OCI-LY1 (cell line): ENCODE data around the gene PAX6.

Experiments used
- H2AFZ ChIP-seq: fragments of 200-600 bp; sonication (generic), shearing (Covaris generic); 2 replicates; pipeline ENCODE4 v1.6.0; 2014; ENCODE audit warnings: antibody characterized with exemption, mild to moderate bottlenecking, low read length
- H3F3A ChIP-seq: fragments of 200-600 bp; sonication (generic), shearing (Covaris generic); 2 replicates; pipeline ENCODE4 v1.6.0; 2014; ENCODE audit warnings: mild to moderate bottlenecking, antibody characterized with exemption, low read length, moderate library complexity; ENCODE audit not compliant: insufficient read depth
- H3K27ac ChIP-seq: fragments of 200-600 bp; sonication (generic); 2 replicates; pipeline ENCODE4 v1.5.1; 2014; ENCODE audit warnings: low read length, mixed run types, mild to moderate bottlenecking, low read depth; ENCODE audit not compliant: poor library complexity, severe bottlenecking
- H3K27me3 ChIP-seq: fragments of 200-600 bp; sonication (generic); 2 replicates; pipeline ENCODE4 v1.6.0; 2014; ENCODE audit warnings: antibody characterized with exemption, mild to moderate bottlenecking, low read length, moderate library complexity; ENCODE audit not compliant: insufficient read depth
- H3K36me3 ChIP-seq: fragments of 200-600 bp; sonication (generic); 2 replicates; pipeline ENCODE4 v1.6.1; 2014; ENCODE audit warnings: mild to moderate bottlenecking, antibody characterized with exemption, low read length, moderate library complexity, mixed read lengths; ENCODE audit not compliant: insufficient read depth
- H3K4me1 ChIP-seq: fragments of 200-600 bp; sonication (generic); 2 replicates; pipeline ENCODE4 v1.5.1; 2014; ENCODE audit warnings: mild to moderate bottlenecking, low read length, moderate library complexity; ENCODE audit not compliant: insufficient read depth, severe bottlenecking
- H3K4me2 ChIP-seq: fragments of 200-600 bp; sonication (generic), shearing (Covaris generic); 2 replicates; pipeline ENCODE4 v1.6.1; 2014; ENCODE audit warnings: low read length
- H3K4me3 ChIP-seq: fragments of 200-600 bp; sonication (generic); 2 replicates; pipeline ENCODE4 v1.5.1; 2014; ENCODE audit warnings: low read length, low read depth, mild to moderate bottlenecking, mixed read lengths; ENCODE audit not compliant: poor library complexity, severe bottlenecking
- H3K79me2 ChIP-seq: fragments of 200-600 bp; shearing (Covaris generic); 2 replicates; pipeline ENCODE4 v1.6.1; 2016; ENCODE audit warnings: mixed run types, low read length, mixed read lengths; ENCODE audit not compliant: insufficient read depth
- H3K9ac ChIP-seq: fragments of 200-600 bp; sonication (generic), shearing (Covaris generic); 2 replicates; pipeline ENCODE4 v1.6.1; 2014; ENCODE audit warnings: mild to moderate bottlenecking, low read length, mixed read lengths
- H3K9me2 ChIP-seq: fragments of 200-600 bp; sonication (generic), shearing (Covaris generic); 2 replicates; pipeline ENCODE4 v1.6.1; 2014; ENCODE audit warnings: low read depth, mild to moderate bottlenecking, low read length, mixed read lengths
- H3K9me3 ChIP-seq: fragments of 200-600 bp; shearing (Covaris generic); 2 replicates; pipeline ENCODE4 v1.6.1; 2014; ENCODE audit warnings: low read length, mixed read lengths
- H4K20me1 ChIP-seq: fragments of 200-600 bp; sonication (generic), shearing (Covaris generic); 2 replicates; pipeline ENCODE4 v1.6.0; 2016; ENCODE audit warnings: mild to moderate bottlenecking, low read length; ENCODE audit not compliant: insufficient read depth
- EZH2 ChIP-seq: fragments of 200-600 bp; sonication (generic), shearing (Covaris generic); IDR thresholded peaks from 2 replicates; pipeline ENCODE4 v1.8.0; 2017; ENCODE audit warnings: borderline replicate concordance, mixed run types, mild to moderate bottlenecking, antibody characterized with exemption, low read length, moderate library complexity, mixed read lengths
- TF ChIP-seq, protein P1 (sequence below): fragments of 200-600 bp; sonication (generic), shearing (Covaris generic); IDR thresholded peaks from 2 replicates; pipeline ENCODE4 v1.5.1; 2017; ENCODE audit warnings: mild to moderate bottlenecking, antibody characterized with exemption, low read length, moderate library complexity, mixed read lengths

The PAX6 gene

DNA sequence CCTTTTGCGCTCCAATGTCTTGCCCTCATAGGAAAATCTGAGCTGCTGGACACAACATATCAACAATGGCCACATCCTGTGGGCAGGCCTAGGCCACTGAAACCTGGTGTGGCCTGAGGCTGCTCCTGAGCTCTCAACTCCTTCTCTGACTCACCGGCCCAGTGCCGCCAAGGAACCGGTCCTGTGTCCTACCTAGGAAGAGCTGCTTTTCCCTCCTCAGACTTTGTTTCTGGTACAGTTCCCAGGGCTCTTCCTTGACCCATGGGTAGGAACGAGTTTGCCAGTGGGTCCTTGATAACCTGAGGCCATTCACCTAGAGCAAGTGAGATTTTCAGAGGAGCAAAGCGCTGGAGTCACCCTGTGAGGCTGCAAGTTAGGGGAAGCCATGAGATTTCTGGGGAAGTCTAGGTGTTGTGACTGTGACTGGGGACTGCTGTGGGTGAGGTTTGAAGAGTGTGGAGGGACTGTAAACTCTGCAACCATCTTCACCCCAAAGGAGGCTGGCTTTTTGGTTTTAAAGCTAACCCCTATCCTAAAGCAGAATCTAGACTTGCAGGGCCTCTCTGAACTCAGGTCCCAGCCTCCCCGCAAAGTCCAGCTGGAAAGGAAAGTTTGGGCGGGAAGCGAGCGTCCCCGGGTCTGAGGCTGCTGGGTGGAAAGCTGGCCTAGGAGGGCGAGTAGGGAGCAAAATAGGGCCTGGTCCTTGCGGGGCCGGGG is 12.0 kb upstream of the PAX6 start:
- no peak overlapping the region for H3K4me2 ChIP-seq
- no peaks in the 10 kb centered on the region for H3K36me3 ChIP-seq
- TF ChIP-seq, protein P1, sequence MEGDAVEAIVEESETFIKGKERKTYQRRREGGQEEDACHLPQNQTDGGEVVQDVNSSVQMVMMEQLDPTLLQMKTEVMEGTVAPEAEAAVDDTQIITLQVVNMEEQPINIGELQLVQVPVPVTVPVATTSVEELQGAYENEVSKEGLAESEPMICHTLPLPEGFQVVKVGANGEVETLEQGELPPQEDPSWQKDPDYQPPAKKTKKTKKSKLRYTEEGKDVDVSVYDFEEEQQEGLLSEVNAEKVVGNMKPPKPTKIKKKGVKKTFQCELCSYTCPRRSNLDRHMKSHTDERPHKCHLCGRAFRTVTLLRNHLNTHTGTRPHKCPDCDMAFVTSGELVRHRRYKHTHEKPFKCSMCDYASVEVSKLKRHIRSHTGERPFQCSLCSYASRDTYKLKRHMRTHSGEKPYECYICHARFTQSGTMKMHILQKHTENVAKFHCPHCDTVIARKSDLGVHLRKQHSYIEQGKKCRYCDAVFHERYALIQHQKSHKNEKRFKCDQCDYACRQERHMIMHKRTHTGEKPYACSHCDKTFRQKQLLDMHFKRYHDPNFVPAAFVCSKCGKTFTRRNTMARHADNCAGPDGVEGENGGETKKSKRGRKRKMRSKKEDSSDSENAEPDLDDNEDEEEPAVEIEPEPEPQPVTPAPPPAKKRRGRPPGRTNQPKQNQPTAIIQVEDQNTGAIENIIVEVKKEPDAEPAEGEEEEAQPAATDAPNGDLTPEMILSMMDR, result no peak
- no peak for TF ChIP-seq EZH2
- H3K9ac ChIP-seq, result no peak overlapping the region
- no peaks in the 10 kb centered on the region for H3K79me2 ChIP-seq
- H3K4me3 ChIP-seq, result no peak overlapping the region
- no peaks in the 10 kb centered on the region for H4K20me1 ChIP-seq
- no peaks in the 10 kb centered on the region for H3K27me3 ChIP-seq
- no peaks in the 10 kb centered on the region for H3K4me1 ChIP-seq
- H3K9me3 ChIP-seq, result no peaks in the 10 kb centered on the region
- H2AFZ ChIP-seq, result no peak overlapping the region
- no peak overlapping the region for H3K27ac ChIP-seq
- no peaks in the 10 kb centered on the region for H3F3A ChIP-seq
- H3K9me2 ChIP-seq, result no peaks in the 10 kb centered on the region

DNA sequence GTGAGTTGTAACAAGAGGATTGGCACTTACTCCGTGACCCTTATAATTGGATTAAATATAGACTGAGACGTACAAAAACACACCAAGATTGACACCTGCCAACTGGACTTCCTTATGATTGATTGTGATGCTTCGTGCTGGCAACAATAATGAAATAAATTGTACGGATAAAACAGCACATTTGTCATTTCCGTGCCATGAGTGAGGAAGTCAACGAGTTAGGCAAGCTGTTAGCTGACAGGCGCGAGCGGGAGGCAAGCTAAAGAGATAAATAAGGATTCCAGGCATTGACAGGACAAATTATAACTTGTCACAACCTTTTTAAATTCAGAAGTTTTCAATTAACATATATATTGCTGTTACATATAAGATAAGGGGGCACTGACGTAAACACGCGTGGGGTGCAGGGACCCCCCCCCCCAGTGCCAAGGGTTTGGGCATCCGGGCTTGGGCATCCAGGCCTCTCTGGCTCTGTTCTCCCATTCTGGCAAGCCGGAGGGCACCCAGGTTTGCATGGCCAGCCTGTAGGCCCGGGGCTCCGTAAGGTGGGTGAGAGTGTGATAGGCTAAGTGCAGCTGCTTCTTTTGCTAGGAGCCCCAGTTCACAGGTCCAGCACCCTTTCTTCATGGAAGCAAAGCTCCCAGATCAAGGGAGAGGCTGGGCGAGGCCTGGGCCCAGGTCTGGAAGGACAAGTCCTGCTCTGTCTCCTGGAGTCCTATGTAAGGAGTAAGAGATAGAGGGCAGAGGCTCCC is 11.2 kb upstream of the PAX6 start:
- no peak overlapping the region for H2AFZ ChIP-seq
- H3K4me3 ChIP-seq, result no peak overlapping the region
- H3K4me1 ChIP-seq, result no peaks in the 10 kb centered on the region
- H3F3A ChIP-seq, result no peaks in the 10 kb centered on the region
- H3K9me2 ChIP-seq, result no peaks in the 10 kb centered on the region
- H4K20me1 ChIP-seq, result no peaks in the 10 kb centered on the region
- no peak overlapping the region for H3K4me2 ChIP-seq
- H3K79me2 ChIP-seq, result no peaks in the 10 kb centered on the region
- no peak overlapping the region for H3K9ac ChIP-seq
- no peaks in the 10 kb centered on the region for H3K9me3 ChIP-seq
- no peaks in the 10 kb centered on the region for H3K27me3 ChIP-seq
- no peaks in the 10 kb centered on the region for H3K36me3 ChIP-seq
- no peak overlapping the region for H3K27ac ChIP-seq
- TF ChIP-seq, protein P1, result no peak
- TF ChIP-seq EZH2, result no peak

DNA sequence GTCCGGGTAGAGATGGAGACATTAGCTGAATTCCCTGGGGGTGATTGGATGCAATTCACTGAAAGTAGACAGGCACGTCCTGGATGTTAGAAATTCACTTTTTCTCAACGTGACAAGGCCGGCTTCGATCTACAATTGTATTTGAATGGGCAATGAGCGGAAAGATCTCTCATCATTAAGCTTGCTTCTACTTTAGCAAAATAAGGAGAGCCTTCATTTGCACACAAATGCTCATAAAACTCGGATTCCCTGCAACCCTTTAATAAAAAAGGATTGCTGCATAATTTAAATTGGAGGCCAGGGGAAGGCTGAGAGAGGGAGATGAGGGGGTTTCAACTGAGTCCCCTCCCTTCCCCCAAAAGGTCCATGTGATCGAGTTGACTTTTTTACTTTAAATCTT is 10.6 kb upstream of the PAX6 start:
- no peak overlapping the region for H3K27ac ChIP-seq
- H3K9me3 ChIP-seq, result no peaks in the 10 kb centered on the region
- no peak overlapping the region for H3K4me2 ChIP-seq

More for the DNA sequence above, 10.6 kb upstream of the PAX6 start:
- Histone ChIP-seq H3K79me2 (no peaks in the 10 kb centered on the region), H3K36me3 (no peaks in the 10 kb centered on the region), H3K4me3 (no peak overlapping the region), H2AFZ (no peak overlapping the region), H3K9me2 (no peaks in the 10 kb centered on the region), H4K20me1 (no peaks in the 10 kb centered on the region), H3F3A (no peaks in the 10 kb centered on the region), H3K9ac (no peak overlapping the region), H3K4me1 (no peaks in the 10 kb centered on the region), H3K27me3 (no peaks in the 10 kb centered on the region)
- TF ChIP-seq EZH2, result no peak
- TF ChIP-seq, protein P1, result no peak
